ENCODE data around the gene FKBP3. TPM values are rescaled to one million over a fixed set of nuclear protein-coding genes. Genes with fewer than 3 reads are reported as not detected.

Gene FKBP3
- total RNA-seq = 100 to 1,000 TPM in 2 of 4 donors, 10 to 100 TPM in 2; 77.5 to 111 (median 94.6) TPM

DNA sequence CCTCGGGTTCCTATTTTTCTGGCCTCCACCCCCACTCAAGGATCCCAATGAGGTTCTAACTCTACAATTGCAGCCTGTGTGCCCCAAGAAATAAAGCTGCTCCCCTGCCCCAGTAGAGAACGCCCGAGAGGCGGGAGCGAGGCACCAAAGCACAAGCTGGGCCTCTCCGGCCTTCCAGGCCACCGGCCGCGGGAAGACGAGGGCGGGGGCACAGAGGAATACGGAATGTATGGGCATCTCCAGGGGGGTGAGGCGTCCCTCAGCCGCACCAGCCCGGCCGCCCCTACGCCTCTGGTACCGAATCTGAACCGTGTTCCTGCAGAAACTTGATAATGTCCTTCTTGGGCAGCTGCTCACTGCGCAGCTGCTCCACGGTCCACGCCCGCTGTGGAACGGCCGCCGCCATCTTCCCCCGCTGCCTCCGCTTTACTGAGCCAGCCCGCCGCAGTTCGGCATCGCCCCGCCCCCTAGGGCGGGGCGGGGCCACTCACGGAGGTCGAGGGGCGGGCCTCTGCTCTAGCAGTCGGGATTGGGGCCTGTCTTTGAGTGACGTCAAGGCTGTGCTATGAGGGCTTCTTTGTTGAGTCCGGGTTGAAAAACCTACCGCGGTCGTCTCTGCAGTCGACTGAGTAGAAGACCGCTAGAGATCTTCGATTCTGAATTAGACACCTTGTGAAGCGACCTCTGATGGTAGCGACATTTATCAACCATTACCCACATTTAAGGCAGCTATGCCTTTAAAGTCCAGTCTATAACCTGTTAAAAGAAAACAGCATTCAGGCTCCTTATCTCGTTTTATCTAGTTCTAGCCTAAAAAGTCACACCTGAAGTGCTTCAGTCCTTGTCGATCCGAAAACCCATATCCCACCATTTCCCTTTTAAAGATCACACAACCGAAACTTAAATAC lies at the start of gene FKBP3:
Gene FKBP3 (minus strand): TSS at position 431 of the 908 bp plus-strand sequence. CDS start 25 bp downstream, at position 406.
- no peaks in the 10 kb centered on the region for H3K9me3 ChIP-seq
- in situ Hi-C loops (cut with MboI; ENCODE audit: low sequenced_read_pairs in 4 of 4) (loop anchor here (5.0 to 25.0 kb wide), 5 partner anchors 50 to 230 kb away; partner anchors contain the start of genes KLHL28 (in 4 of the 4), TOGARAM1 (in 4 of the 4) and PRPF39 (in 1 of the 4)), intact Hi-C loops (cut with DNase I; ENCODE audit: low total_unique reads) (loop anchor here (1.0 to 5.0 kb wide), 5 partner anchors 50 to 237 kb away; partner anchors contain the start of genes MIS18BP1, PRPF39 and TOGARAM1)
- peak within 1 kb of the TSS; percentile 66 to 89 (median 73) for H3K4me3 ChIP-seq
- H3K36me3 ChIP-seq = no peaks in the 10 kb centered on the region
- ATAC-seq (peak; percentile 89 to 93), DNase-seq (peak; percentile 98 to 99)
- H3K27me3 ChIP-seq = no peaks in the 10 kb centered on the region
- peaks cover 63% of the 10 kb centered on the region in 2 donors for H3K4me1 ChIP-seq
- peak; percentile 76 to 85 for TF ChIP-seq POLR2A (IDR thresholded peaks at IDR 0.05)
- TF ChIP-seq CTCF (IDR thresholded peaks at IDR 0.05 in 4 of 5, conservative IDR thresholded peaks at IDR 0.05 in 1 of 5) = peak in 1 of 5 experiments; percentile 14
- H3K27ac ChIP-seq = peak within 1 kb of the TSS; percentile 89 to 95 (median 91)

- H3K4me3 ChIP-seq = no peak overlapping the region
- TF ChIP-seq POLR2A (IDR thresholded peaks at IDR 0.05) (no peak), CTCF (IDR thresholded peaks at IDR 0.05 in 4 of 5, conservative IDR thresholded peaks at IDR 0.05 in 1 of 5) (no peak)
- ATAC-seq (no peak), DNase-seq (no peak)
- H3K4me1 ChIP-seq = no peaks in the 10 kb centered on the region
- H3K9me3 ChIP-seq = no peaks in the 10 kb centered on the region
- in situ Hi-C loops (cut with MboI; ENCODE audit: low sequenced_read_pairs in 4 of 4) = no loop called here
- no peaks in the 10 kb centered on the region for H3K36me3 ChIP-seq
- intact Hi-C loops (cut with DNase I; ENCODE audit: low total_unique reads) = no loop called here
- H3K27ac ChIP-seq = no peak overlapping the region
- H3K27me3 ChIP-seq = no peaks in the 10 kb centered on the region
Observed at GRCh38 chr14:45181806-45182205, 47.5 kb upstream of the FKBP3 start.

- intact Hi-C loops (cut with DNase I; ENCODE audit: low total_unique reads) (no loop called here), in situ Hi-C loops (cut with MboI; ENCODE audit: low sequenced_read_pairs in 4 of 4) (no loop called here)
Observed at GRCh38 chr14:45181329-45181728, 47.0 kb upstream of the FKBP3 start.

DNA sequence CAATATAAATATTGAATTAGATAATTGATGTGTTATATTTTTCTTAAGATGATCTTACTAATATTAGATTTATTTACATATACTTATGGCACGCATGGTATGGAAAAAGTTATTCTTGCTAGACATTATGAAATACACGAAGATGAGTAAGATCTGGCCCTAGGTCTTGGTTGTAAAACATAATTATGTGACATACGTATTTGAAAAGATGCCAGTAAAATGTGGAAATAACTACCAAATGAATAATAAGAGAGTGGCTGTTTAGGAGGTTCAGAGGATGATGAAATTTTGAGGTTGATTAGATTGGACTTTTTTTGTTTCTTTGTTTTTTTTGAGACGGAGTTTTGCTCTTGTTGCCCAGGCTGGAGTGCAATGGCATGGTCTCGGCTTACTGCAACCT lies 42.8 kb upstream of the FKBP3 start:
- intact Hi-C loops (cut with DNase I; ENCODE audit: low total_unique reads) = no loop called here
- H3K36me3 ChIP-seq = peaks cover 0 to 9% of the 10 kb centered on the region in 2 donors
- no peak overlapping the region for H3K27ac ChIP-seq
- TF ChIP-seq POLR2A (IDR thresholded peaks at IDR 0.05) = no peak
- no peak for TF ChIP-seq CTCF (IDR thresholded peaks at IDR 0.05 in 4 of 5, conservative IDR thresholded peaks at IDR 0.05 in 1 of 5)
- no peaks in the 10 kb centered on the region for H3K9me3 ChIP-seq
- H3K4me3 ChIP-seq = no peak overlapping the region
- in situ Hi-C loops (cut with MboI; ENCODE audit: low sequenced_read_pairs in 4 of 4) = no loop called here
- ATAC-seq = no peak
- H3K4me1 ChIP-seq = no peaks in the 10 kb centered on the region
- H3K27me3 ChIP-seq = no peaks in the 10 kb centered on the region
- no peak for DNase-seq

More at GRCh38 chr14:45181329-45181728, 47.0 kb upstream of the FKBP3 start:
- ATAC-seq (no peak), DNase-seq (no peak)
- no peak for TF ChIP-seq CTCF (IDR thresholded peaks at IDR 0.05 in 4 of 5, conservative IDR thresholded peaks at IDR 0.05 in 1 of 5)
- TF ChIP-seq POLR2A (IDR thresholded peaks at IDR 0.05) = no peak
- Histone ChIP-seq H3K4me3 (no peak overlapping the region), H3K9me3 (no peaks in the 10 kb centered on the region), H3K27me3 (no peaks in the 10 kb centered on the region), H3K36me3 (no peaks in the 10 kb centered on the region), H3K4me1 (no peaks in the 10 kb centered on the region), H3K27ac (no peak overlapping the region)
